Glutamatergic neuron (in vitro differentiated cells): ENCODE data around the gene PCYOX1L. TPM values are rescaled to one million over a fixed set of nuclear protein-coding genes. Genes with fewer than 3 reads are reported as not detected.
A peak's percentile ranks its signal among the peaks of the same experiment; 100 is the strongest.

Experiments used
- DNase-seq: peaks from one replicate; pipeline ENCODE4 v3.0.0; 2022
- H3K27ac Mint-ChIP-seq: one replicate; pipeline ENCODE4 v1.8.0; 2020; ENCODE audit warnings: mild to moderate bottlenecking, mixed read lengths, inconsistent platforms; ENCODE audit not compliant: unreplicated experiment
- H3K27me3 Mint-ChIP-seq: one replicate; pipeline ENCODE4 v1.8.0; 2020; ENCODE audit warnings: mild to moderate bottlenecking, moderate library complexity, mixed read lengths, inconsistent platforms; ENCODE audit not compliant: unreplicated experiment
- H3K36me3 Mint-ChIP-seq: one replicate; pipeline ENCODE4 v1.8.0; 2020; ENCODE audit warnings: mild to moderate bottlenecking, mixed read lengths, inconsistent platforms; ENCODE audit not compliant: unreplicated experiment
- H3K4me1 Mint-ChIP-seq: one replicate; pipeline ENCODE4 v1.8.0; 2020; ENCODE audit warnings: mild to moderate bottlenecking, low read depth, mixed read lengths, inconsistent platforms; ENCODE audit not compliant: unreplicated experiment
- H3K4me3 Mint-ChIP-seq: one replicate; pipeline ENCODE4 v1.8.0; 2020; ENCODE audit warnings: mild to moderate bottlenecking, mixed read lengths, inconsistent platforms; ENCODE audit not compliant: unreplicated experiment
- H3K9me3 Mint-ChIP-seq: one replicate; pipeline ENCODE4 v1.8.0; 2020; ENCODE audit warnings: mild to moderate bottlenecking, moderate library complexity, mixed read lengths, inconsistent platforms; ENCODE audit not compliant: unreplicated experiment
- CTCF ChIP-seq: fragments of 200-600 bp; sonication (generic); IDR thresholded peaks from one replicate; pipeline ENCODE4 v1.5.0; 2021; ENCODE audit not compliant: partially characterized antibody, unreplicated experiment
- total RNA-seq: library from RNA; stranded (reverse); fragmentation: NEBNext Ultra II Directional; extraction: Animal tissue kit (Norgen Biotek cat#: 25700); gene quantifications from one replicate; pipeline ENCODE4 v1.2.1, GENCODE V29; 2021; ENCODE audit not compliant: unreplicated experiment

The PCYOX1L gene
- total RNA-seq, 1 donor from 2014 or later: 25.4 TPM

DNA sequence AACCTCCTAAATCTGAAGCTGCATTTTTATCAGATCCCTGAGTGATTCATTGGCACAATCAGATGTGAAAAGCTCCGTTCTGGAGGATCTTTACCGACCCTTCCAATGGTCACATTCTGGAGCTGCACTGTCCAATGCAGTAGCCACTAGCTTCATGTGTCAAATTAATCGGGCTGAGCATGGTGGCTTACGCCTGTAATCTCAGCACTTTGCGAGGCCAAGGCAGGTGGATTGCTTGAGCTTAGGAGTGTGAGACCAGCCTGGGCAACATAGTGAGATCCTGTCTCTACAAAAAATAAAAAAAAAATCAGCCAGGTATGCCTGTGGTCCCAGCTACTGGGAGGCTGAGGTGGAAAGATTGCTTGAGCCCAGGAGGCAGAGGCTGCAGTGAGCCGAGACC, 17.6 kb downstream of the PCYOX1L start:
- H3K27me3 Mint-ChIP-seq: peaks cover 2% of the 10 kb centered on the region
- H3K4me3 Mint-ChIP-seq: no peak overlapping the region
- no peak for TF ChIP-seq CTCF
- peaks cover 4% of the 10 kb centered on the region for H3K36me3 Mint-ChIP-seq
- H3K4me1 Mint-ChIP-seq: peaks cover 4% of the 10 kb centered on the region
- no peak for DNase-seq
- H3K9me3 Mint-ChIP-seq: no peaks in the 10 kb centered on the region
- no peak overlapping the region for H3K27ac Mint-ChIP-seq

- no peak overlapping the region for H3K27ac Mint-ChIP-seq
- H3K4me3 Mint-ChIP-seq: no peak overlapping the region
- no peaks in the 10 kb centered on the region for H3K9me3 Mint-ChIP-seq
- DNase-seq: no peak
- peaks cover 4% of the 10 kb centered on the region for H3K36me3 Mint-ChIP-seq
- no peak for TF ChIP-seq CTCF
- H3K27me3 Mint-ChIP-seq: peaks cover 3% of the 10 kb centered on the region
- H3K4me1 Mint-ChIP-seq: peaks cover 3% of the 10 kb centered on the region
Measured at GRCh38 chr5:149376104-149376503, 18.3 kb downstream of the PCYOX1L start.

- H3K36me3 Mint-ChIP-seq: peaks cover 4% of the 10 kb centered on the region
- DNase-seq: no peak
- H3K9me3 Mint-ChIP-seq: no peaks in the 10 kb centered on the region
- H3K4me1 Mint-ChIP-seq: peaks cover 1% of the 10 kb centered on the region
- TF ChIP-seq CTCF: no peak
- H3K27me3 Mint-ChIP-seq: peaks cover 3% of the 10 kb centered on the region
- peak overlapping the region; percentile 73 for H3K27ac Mint-ChIP-seq
- no peak overlapping the region for H3K4me3 Mint-ChIP-seq
Measured at GRCh38 chr5:149376711-149377447, 19.0 kb downstream of the PCYOX1L start.

DNA sequence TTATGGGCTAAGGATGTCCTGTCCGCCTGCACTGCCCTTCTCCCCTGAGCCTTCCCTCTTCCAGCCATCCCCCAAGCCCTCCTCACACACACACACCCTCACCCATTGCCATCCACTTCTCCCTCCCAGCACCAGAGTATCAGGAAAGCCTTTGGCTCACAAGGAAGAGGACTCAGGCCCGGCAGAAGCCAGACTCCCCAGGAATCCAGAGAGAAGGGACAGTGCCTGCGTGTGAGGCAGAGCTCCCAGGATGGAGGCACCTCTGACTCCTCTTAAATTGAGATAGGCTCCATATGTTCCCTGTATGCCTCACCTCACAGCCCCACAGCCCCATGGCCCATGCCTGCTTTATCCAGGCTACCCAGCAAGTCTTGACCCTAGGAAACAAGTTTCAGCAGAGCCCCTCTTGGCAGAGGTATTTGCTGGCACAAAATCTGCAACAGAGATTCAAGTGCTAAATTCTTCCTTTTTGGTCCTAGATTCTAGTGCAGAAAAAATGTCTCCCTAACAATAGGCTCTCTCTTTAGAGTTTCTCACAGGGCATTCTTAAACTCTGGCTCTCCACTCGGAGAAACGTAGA, 20.5 kb downstream of the PCYOX1L start:
- Mint-ChIP-seq H3K4me3 (no peak overlapping the region), H3K36me3 (peaks cover 4% of the 10 kb centered on the region), H3K27ac (no peak overlapping the region), H3K9me3 (no peaks in the 10 kb centered on the region), H3K27me3 (peaks cover 3% of the 10 kb centered on the region), H3K4me1 (no peaks in the 10 kb centered on the region)
- DNase-seq: no peak
- no peak for TF ChIP-seq CTCF

GRCh38 chr5:149379177-149379761, 21.4 kb downstream of the PCYOX1L start, which contains the start of gene IL17B:
TSS of gene IL17B (minus strand) at chr5:149379292. CDS start at chr5:149379225, 67 bp downstream.
- Mint-ChIP-seq H3K27ac (no peak within 1 kb of the TSS), H3K9me3 (peaks cover 1% of the 10 kb centered on the region), H3K36me3 (peaks cover 4% of the 10 kb centered on the region), H3K27me3 (peaks cover 5% of the 10 kb centered on the region), H3K4me1 (no peaks in the 10 kb centered on the region), H3K4me3 (no peak within 1 kb of the TSS)
- TF ChIP-seq CTCF: no peak
- DNase-seq: no peak
